ENCODE measurements around the gene GLYR1. TPM values are rescaled to one million over a fixed set of nuclear protein-coding genes. Genes with fewer than 3 reads are reported as not detected.

GLYR1 gene
- total RNA-seq, 2 experiments from 2014 or later: 101 to 105 TPM

DNA sequence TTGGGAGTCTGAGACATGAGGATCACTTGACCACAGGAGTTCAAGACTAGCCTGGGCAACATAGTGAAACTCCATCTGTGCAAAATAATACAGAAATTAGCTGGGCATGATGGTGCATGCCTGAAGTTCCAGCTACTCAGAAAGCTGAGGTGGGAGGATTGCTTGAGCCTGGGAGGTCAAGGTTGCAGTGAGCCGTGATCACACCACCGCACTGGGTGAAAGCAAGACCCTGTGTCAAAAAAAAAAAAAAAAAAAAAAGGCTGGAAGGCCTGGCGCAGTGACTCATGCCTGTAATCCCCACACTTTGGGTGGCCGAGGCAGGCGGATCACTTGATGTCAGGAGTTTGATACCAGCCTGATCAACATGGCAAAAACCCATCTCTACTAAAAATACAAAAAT, 8.3 kb upstream of the GLYR1 start:
- POLR2A ChIA-PET: no interaction called here
- CTCF ChIA-PET: no interaction called here

DNA sequence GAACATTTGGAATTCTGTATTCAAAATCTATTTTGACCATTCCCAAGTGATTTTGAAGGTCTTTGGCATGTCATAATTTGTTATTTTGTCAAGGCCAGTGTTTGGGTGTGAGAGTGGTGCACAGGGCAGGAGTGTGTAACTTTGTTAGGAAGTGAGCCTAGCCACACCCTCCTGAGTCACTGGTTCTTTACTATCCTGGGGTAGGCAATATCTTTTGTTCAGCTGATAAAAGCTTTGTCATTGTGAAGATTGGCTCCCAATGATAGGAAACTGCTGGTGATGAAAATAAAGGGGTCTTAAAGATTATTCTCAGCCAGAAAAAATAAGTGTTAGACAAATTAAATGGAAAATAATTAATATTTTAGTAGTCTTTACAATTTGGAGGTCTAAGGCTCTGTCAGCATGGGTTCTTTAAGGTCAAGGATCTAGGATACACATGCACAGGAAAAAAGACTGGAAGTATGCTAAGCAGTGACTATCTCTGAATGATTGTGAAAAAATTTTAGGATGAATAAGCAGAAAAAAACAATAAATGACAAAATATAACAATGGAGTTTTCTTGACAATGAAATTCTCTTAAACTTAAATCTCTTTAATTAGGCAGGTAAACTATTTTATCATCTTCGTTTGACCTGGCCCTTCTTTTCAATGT, 5.3 kb upstream of the GLYR1 start:
- ChIA-PET POLR2A (no interaction called here), CTCF (no interaction called here)

GRCh38 chr16:4850211-4850610, 3.1 kb upstream of the GLYR1 start:
- ChIA-PET POLR2A (interaction anchor here (0.6 kb wide), 1 partner anchor 123 kb away, joined by 3 read pairs; no protein-coding TSS in a partner anchor), CTCF (no interaction called here)

DNA sequence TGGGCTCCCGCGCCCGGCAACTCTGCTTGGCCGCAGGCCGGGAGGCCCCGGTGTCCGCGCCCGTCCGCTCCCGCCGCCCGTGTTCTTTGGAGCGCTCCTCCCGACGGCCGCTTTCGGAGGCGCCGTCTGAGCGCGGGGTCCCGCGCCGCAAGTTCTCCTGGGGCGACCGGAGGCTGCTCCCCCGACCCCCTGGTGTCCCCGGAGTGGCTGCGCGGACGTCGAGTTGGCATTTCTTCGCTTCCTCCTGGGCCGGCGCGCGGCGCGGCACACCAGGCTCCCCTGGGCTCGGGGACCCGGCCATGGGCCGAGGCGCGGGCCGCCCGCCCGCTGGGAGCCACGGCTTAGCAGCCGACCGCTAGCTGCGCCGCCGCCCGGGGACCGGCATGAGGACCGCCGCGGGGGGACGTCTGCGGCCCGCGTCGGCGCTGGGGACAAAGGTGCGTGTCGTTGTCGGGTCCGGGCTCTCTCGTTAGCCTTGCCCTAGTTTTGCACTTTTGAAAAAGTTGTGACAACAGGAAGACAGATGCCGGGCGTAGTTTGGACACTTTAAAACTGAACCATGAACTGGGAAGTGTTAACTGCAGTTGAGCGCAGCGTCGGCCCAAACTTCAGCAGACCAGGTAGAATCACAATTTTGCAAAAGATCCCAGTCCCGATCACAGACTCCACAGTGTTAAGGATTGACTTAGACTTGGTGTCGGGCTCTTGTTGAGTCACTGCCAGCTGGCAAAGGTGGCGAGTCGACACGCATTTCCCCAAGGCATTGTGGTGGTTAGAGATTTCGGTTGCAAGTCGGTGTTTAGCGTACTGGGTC, 893 bp upstream of the GLYR1 start:
- POLR2A ChIA-PET: no interaction called here
- CTCF ChIA-PET: no interaction called here

DNA sequence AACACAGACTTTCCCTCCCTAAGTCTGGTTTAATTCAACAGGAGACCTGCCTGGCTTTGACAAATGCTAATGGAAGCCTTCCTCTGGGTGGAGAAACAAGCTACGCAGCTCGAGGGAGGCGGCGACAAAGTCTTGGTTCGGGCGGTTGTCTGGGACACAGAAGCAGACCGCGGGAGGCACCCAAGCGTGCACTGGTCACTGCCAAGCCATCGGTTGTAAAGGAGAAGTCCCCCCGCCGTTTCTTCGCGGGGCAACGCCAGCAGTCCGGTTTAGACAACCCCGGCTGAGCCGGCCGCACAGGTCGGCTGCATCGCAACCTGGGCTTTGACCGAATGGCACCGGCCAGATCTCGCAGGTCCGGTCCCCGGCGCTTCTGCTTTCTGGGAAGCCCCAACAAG, 586 bp downstream of the GLYR1 start:
- POLR2A ChIA-PET: no interaction called here
- CTCF ChIA-PET: no interaction called here

- ChIA-PET CTCF (interaction anchor here (0.7 kb wide), 1 partner anchor 138 kb away, joined by 4 read pairs; no protein-coding TSS in a partner anchor), POLR2A (no interaction called here)
Observed at GRCh38 chr16:4840984-4841383, 6.1 kb downstream of the GLYR1 start.

DNA sequence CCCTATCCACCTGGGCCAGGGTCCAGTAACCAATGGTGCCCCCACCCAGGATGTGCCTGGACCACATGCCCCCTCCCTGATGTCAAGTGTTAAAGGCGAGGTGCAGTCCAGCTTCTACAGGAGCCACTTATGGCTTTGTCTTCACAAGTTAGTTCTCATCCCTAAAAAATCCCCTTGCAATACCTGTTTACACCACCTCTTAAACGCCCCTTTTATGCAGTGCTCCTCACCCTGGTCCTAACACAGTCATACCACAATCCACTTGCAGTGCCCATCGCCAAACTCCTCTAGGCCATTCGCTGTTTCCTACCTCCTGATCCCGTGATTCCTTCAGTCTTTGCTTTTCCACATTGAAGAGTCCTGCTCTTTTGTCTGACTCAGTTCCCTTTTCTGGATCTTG, 7.1 kb downstream of the GLYR1 start:
- ChIA-PET CTCF (no interaction called here), POLR2A (no interaction called here)

- ChIA-PET POLR2A (no interaction called here), CTCF (no interaction called here)
Observed at GRCh38 chr16:4837733-4838501, 9.2 kb downstream of the GLYR1 start.

GRCh38 chr16:4836727-4837126, 10.4 kb downstream of the GLYR1 start:
- CTCF ChIA-PET: no interaction called here

DNA sequence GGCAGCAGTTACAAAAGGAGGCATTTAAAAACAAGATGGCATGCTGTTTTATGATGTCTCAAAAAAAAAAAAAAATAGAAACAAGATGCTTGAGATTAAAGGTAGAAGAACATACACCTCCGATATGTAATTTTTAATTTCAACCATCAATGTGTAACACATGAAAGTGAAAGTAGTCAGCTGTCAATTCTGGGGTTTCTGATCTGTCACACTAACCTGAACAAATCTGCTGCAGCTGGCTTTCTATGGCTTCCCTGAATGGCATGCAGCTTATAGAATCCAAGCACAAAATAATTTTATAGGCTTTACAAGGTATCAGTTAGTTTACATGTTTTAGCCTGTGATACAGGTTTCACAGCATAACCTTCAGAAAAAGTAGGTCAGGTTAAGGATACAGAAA, 13.5 kb downstream of the GLYR1 start:
- CTCF ChIA-PET: interaction anchor here (0.6 to 1.5 kb wide), 2 partner anchors 25 to 103 kb away, joined by 3 to 4 read pairs; no protein-coding TSS in a partner anchor
- POLR2A ChIA-PET: interaction anchor here (0.6 to 0.7 kb wide), 3 partner anchors 10 to 372 kb away, joined by 3 to 13 read pairs (median 3); no protein-coding TSS in a partner anchor

More at GRCh38 chr16:4836727-4837126, 10.4 kb downstream of the GLYR1 start:
- POLR2A ChIA-PET: no interaction called here

DNA sequence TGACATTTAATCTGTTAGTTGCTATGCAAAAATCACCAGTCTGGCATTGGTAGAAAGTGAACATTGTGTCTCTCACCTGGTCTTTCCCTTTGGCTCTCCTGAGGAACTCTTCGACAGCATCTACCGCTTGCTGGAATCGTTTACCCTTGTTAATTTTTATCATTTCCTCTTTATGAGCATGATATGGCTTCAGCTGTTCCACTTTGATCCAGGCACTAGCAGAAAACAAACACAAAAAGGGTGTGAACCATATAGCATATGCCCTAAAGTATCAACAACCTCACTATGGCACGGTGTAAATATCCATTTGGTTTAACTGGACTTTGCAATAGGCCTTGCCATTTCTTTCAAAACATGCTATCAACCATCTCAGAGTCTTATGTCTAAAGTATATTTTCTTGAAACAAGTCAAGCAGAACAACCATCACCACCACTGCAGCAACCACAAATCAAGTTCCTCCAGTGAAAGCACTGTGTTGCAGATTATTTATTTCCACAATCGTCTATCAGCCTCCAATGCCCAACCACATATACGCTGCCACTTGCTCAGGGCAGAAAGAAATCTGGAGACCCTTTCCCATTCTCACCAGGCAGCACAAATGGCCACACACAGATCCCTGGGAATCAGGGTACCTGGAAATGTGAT, 14.3 kb downstream of the GLYR1 start:
- CTCF ChIA-PET: interaction anchor here (1.5 kb wide), 1 partner anchor 24 kb away, joined by 4 read pairs; no protein-coding TSS in a partner anchor
- POLR2A ChIA-PET: no interaction called here

GRCh38 chr16:4831616-4832015, 15.5 kb downstream of the GLYR1 start:
- ChIA-PET POLR2A (no interaction called here), CTCF (no interaction called here)

GRCh38 chr16:4830408-4830807, 16.7 kb downstream of the GLYR1 start:
- POLR2A ChIA-PET: no interaction called here
- CTCF ChIA-PET: no interaction called here

GRCh38 chr16:4828567-4829321, 18.3 kb downstream of the GLYR1 start:
- POLR2A ChIA-PET: no interaction called here
- CTCF ChIA-PET: no interaction called here

DNA sequence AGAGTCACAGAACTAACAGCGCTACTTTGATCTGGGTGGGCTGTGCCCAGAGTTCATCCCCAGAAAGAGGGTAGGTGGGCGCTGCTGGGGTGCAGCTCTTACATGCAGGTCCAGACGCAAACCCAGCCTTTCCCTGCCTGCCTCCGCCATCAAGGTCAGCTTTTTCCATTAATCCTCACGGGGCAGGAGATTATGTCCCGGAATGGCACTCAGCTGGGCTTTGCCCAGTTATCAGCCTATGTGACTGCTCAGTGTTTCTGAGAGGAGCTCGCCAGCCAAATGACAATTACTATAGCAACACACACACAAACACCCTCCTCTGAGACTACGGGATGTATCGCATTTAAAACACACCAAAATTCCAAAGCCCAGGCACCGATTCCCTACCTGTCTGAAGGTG, 20.1 kb downstream of the GLYR1 start:
- POLR2A ChIA-PET: no interaction called here

DNA sequence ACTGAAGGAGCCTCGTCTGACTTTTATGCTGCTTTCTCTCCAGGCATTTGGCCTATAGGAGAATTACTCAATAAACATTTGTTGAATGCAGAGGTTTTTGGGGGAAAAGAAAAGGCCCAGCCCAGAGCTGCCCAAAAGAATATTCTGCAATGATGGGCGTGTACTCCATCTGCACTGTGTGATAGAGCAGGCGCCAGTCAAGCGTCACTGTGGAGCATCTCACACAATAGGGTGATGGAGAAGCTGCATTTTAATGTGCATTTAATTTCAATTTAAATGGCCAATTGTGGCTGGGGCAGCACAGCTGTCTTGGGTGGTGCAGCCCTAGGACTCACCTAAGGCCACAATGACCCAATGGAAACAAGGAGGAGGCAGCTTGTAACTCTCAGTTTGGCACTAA, 20.6 kb downstream of the GLYR1 start:
- POLR2A ChIA-PET: no interaction called here
- CTCF ChIA-PET: no interaction called here

More for the DNA sequence above, 20.1 kb downstream of the GLYR1 start:
- CTCF ChIA-PET: no interaction called here

DNA sequence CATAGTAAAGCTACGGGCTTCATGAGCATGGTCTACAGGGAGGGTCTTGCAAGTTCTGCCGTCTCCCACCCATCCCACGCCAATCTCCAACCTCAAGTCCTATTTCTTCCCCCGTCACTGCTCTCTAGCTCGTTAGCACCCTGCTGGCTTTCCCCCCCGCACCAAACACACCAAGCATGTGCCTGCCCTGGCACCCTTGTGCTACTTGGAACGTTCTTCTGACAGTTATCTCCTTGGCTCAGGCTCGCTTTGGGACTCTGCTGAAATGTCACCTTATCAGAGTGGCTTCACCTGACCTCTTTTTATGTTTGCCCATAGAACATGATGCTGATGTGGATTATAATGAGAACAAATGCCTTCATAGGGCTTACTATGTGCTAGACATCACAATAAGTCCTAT, 21.9 kb downstream of the GLYR1 start:
- ChIA-PET CTCF (interaction anchor here (0.5 kb wide), 1 partner anchor 132 kb away, joined by 3 read pairs; no protein-coding TSS in a partner anchor), POLR2A (no interaction called here)

- POLR2A ChIA-PET: no interaction called here
- CTCF ChIA-PET: no interaction called here
Observed at GRCh38 chr16:4820652-4821051, 26.4 kb downstream of the GLYR1 start.

DNA sequence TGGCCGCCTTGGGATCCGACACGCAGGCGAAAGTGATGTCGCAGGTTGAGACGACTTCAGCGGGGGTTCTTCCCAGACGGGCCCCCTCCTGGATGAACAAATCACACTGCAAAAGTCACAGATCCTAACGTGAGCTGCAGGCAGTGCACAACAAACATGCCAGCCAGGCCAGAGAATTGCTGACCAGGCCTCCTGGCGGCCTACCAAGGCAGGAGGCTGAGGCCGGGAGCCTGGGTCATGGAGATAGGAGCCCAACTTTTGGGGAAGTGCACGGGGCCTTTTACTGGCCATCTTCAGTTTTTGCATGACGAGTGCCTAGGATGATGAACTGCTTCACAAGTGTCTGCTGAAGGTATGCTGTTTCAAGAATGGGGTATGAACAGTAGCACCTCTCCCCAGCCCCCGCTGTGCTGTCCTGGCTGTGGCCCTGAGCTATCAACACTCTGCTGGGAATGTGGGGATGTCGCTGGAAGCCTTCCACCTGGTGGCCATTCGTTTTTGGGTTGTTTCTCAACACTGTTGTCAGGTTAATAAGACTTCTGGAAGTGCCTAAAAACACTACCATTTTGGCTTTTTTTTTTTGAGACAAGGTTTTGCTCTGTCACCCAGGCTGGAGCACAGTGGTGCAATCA, 32.4 kb downstream of the GLYR1 start:
- POLR2A ChIA-PET: no interaction called here

More for the DNA sequence above, 32.4 kb downstream of the GLYR1 start:
- CTCF ChIA-PET: interaction anchor here (1.0 kb wide), 1 partner anchor 142 kb away, joined by 4 read pairs; no protein-coding TSS in a partner anchor
